Aorta (tissue), 5 donors: ENCODE results near the gene OR4D1. TPM values are rescaled to one million over a fixed set of nuclear protein-coding genes. Genes with fewer than 3 reads are reported as not detected.

ENCODE experiments used
- ATAC-seq: fragments of 200-7000 bp; cut with Tn5 transposase; one replicate; pipeline ENCODE4 v1.9.1; 2022; ENCODE audit warnings: moderate library complexity; ENCODE audit not compliant: low FRiP score
- DNase-seq, 2 donors: peaks; one replicate each; pipeline ENCODE4 v3.0.0-alpha.2; 2020
- H3K27ac ChIP-seq, 2 donors: one replicate each; pipeline ENCODE4 v1.5.1; 2013; ENCODE audit warnings: low read length in 2 of 2, mild to moderate bottlenecking in 2 of 2, moderate library complexity in 2 of 2, control low read depth in 1 of 2, inconsistent platforms in 1 of 2, low read depth in 1 of 2
- H3K27me3 ChIP-seq, 2 donors: one replicate each; pipeline ENCODE4 v1.6.1; 2013; ENCODE audit warnings: control low read depth in 1 of 2, low read length in 1 of 2, mild to moderate bottlenecking in 1 of 2, moderate library complexity in 1 of 2; ENCODE audit not compliant: insufficient read depth in 2 of 2, control insufficient read depth in 1 of 2
- H3K36me3 ChIP-seq, 2 donors: one replicate each; pipeline ENCODE4 v1.6.1; 2013; ENCODE audit warnings: control low read depth in 1 of 2, low read length in 1 of 2, mild to moderate bottlenecking in 1 of 2; ENCODE audit not compliant: insufficient read depth in 2 of 2, control insufficient read depth in 1 of 2
- H3K4me1 ChIP-seq, 2 donors: one replicate each; pipeline ENCODE4 v1.6.1; 2013; ENCODE audit warnings: low read length in 2 of 2, control low read depth in 1 of 2, mild to moderate bottlenecking in 1 of 2, moderate library complexity in 1 of 2; ENCODE audit not compliant: insufficient read depth in 2 of 2, control insufficient read depth in 1 of 2
- H3K4me3 ChIP-seq, 2 donors: one replicate each; pipeline ENCODE4 v1.5.1; 2013; ENCODE audit warnings: low read length in 2 of 2, control low read depth in 1 of 2, mild to moderate bottlenecking in 1 of 2
- H3K9me3 ChIP-seq: one replicate; pipeline ENCODE4 v1.6.1; 2013; ENCODE audit warnings: mild to moderate bottlenecking, low read length; ENCODE audit not compliant: control insufficient read depth
- WGBS, 2 donors: extraction: QIAGEN DNeasy Blood & Tissue Kit; methylation state at CpG; one replicate each; pipeline ENCODE4 v1.1.7; 2013; 5-methylcytosine and 5-hydroxymethylcytosine counted together
- intact Hi-C, 2 donors: fragments of 100-400 bp; cut with DNase I; formaldehyde crosslinking; loops; one replicate each; pipeline versions ENCODE4 v1.14.2 to v1.15.0; 2022
- polyA plus RNA-seq, 2 donors: library from polyadenylated mRNA; stranded (reverse); fragments of 200-250 nt; gene quantifications; one replicate each; pipeline ENCODE4 v1.2.3, GENCODE V29; 2013
- total RNA-seq, 2 donors: library from RNA; stranded (reverse); fragmentation: NEBNext Ultra II Directional; extraction: Animal tissue kit (Norgen Biotek cat#: 25700); gene quantifications; one replicate each; pipeline ENCODE4 v1.2.1, GENCODE V29; 2021
- donor health status: healthy with polysubstance abuse.
- donor health status: Bipolar disorder and iron deficiency.
- donor health status: DM: no; HTN: no; CAD: no.
- donor health status: DM: no; HTN: no; CAD: no.
- donor health status: DM: yes; HTN: yes; CAD: no.

The OR4D1 gene
- total and polyA plus RNA-seq, 4 donors: not detected

DNA sequence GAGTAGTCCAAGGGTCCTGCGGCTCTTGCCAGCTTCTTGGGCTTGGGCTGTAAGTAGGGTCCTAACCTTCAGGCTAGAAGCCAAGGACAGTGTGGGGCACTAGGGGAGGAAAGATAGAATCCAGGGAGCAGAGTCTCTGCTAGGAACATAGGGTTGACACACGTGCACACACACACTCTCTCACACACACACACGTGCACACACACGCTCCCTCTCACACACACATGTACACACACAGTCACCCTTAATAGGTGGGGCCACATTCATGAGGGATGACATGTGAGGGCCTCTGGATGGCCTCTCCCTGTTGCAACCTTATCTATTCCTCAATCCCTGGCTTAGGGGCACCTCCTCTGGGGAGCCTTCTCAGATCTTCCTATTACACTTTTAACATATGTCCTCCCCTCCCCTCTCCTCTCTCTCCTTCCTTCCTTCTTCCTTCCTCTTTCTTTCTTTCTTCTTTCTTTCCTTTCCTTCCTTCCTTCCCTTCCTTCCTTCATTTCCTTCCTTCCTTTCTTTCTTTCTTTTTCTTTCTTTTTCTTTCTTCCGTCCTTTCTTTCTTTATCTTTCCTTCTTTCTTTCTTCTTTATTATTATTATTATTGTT, 47.4 kb downstream of the OR4D1 start:
- no peak for ATAC-seq
- Histone ChIP-seq H3K27me3 (no peaks in the 10 kb centered on the region), H3K4me3 (no peak overlapping the region), H3K4me1 (no peaks in the 10 kb centered on the region), H3K36me3 (no peaks in the 10 kb centered on the region), H3K9me3 (no peaks in the 10 kb centered on the region), H3K27ac (no peak overlapping the region)
- WGBS, 2 donors: 75 to 90% methylated on average over 5 of the region's 5 CpGs
- no peak for DNase-seq
- intact Hi-C loops: no loop called here

DNA sequence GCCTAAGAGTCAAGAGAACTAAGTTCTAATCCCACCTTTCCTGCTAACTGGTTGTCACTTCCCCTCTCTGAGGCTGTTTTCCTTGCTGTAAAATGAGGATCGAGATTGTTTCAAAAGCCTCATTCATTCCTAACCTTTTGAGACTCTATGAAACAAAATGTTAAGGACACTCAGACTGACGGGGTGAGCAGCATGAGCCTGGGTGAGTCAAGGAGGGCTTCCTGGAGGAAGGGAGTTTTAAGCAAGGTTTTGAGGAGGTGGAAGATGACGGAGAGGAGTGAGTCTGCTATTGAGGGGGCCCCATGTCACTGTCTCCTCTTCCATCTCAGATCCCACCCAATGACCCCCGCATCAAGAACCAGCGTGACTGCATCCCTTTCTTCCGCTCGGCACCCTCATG, 48.4 kb downstream of the OR4D1 start:
- no peak for ATAC-seq
- no peak for DNase-seq
- 81 to 83% methylated on average over 7 of the region's 7 CpGs for WGBS, 2 donors

DNA sequence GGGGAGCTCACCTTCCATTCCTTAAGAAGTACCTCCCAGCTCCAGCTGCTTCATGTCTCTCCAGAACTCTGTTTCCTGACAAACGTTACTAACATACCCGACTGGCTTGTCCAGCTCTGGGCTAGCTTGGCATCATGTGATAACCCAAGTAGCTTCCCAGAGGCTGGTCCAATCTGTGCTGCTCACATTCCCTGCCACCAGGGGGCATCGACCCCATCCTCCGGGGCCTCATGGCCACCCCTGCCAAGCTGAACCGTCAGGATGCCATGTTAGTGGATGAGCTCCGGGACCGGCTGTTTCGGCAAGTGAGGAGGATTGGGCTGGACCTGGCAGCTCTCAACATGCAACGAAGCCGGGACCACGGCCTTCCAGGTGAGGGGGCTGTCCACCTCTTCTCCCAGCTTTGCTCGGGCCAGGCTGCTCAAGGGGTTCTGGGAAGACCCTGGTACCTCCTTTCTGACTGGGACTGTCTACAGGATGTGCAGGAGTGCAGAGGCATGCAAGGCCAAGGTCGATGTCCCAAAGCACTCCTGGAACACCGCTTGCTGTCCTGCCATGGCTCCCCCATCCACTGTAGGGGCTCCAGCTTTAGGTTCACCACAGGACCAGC, 51.9 kb downstream of the OR4D1 start:
- DNase-seq (peak in 1 of 2 donors; percentile 64), ATAC-seq (no peak)
- Histone ChIP-seq H3K27me3 (no peaks in the 10 kb centered on the region), H3K36me3 (no peaks in the 10 kb centered on the region), H3K4me3 (no peak overlapping the region), H3K4me1 (no peaks in the 10 kb centered on the region), H3K9me3 (no peaks in the 10 kb centered on the region), H3K27ac (no peak overlapping the region)
- WGBS, 2 donors: 42 to 50% methylated on average over 14 of the region's 14 CpGs
- intact Hi-C loops: no loop called here

More for the DNA sequence above, 48.4 kb downstream of the OR4D1 start:
- intact Hi-C loops: no loop called here
- Histone ChIP-seq H3K9me3 (no peaks in the 10 kb centered on the region), H3K27me3 (no peaks in the 10 kb centered on the region), H3K36me3 (no peaks in the 10 kb centered on the region), H3K27ac (no peak overlapping the region), H3K4me1 (no peaks in the 10 kb centered on the region), H3K4me3 (no peak overlapping the region)

DNA sequence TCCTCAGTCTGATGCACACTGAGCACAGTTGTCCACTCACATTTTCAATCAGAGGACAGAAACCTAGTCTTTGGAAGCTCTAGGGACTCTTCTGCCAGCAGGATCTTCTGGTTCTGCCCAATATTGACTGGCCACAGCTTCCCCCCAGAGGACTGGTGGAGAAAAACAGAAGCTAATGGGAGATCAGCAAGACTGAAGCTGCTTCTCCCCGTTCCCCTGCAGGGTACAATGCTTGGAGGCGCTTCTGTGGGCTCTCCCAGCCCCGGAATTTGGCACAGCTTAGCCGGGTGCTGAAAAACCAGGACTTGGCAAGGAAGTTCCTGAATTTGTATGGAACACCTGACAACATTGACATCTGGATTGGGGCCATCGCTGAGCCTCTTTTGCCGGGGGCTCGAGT, 54.7 kb downstream of the OR4D1 start:
- H3K4me3 ChIP-seq: no peak overlapping the region
- DNase-seq (no peak), ATAC-seq (no peak)
- intact Hi-C loops: no loop called here
- no peaks in the 10 kb centered on the region for H3K36me3 ChIP-seq
- WGBS, 2 donors: 81 to 82% methylated on average over 7 of the region's 7 CpGs
- H3K4me1 ChIP-seq: no peaks in the 10 kb centered on the region
- H3K27ac ChIP-seq: no peak overlapping the region
- H3K27me3 ChIP-seq: no peaks in the 10 kb centered on the region
- no peaks in the 10 kb centered on the region for H3K9me3 ChIP-seq

DNA sequence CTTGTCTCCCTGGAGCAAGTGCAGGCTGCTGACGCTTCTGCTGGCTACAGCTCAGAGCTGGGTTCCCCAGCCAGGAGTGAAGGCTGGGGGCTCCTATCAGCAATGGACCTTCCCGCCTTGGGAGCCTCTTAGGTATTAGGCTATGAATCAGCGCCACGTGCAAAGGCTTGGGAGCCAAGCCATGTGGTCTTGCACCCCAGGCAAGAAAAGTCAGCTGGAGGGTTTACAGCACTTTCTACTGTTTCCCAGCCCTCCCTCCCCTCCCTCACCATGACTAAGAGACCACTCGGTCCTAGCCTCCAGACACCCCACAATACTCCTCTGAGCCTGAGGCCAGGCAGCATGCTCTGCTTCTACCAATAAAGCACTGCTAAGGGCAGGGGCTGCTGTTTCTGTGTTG, 56.6 kb downstream of the OR4D1 start:
- ATAC-seq (no peak), DNase-seq (no peak)
- intact Hi-C loops: no loop called here
- H3K36me3 ChIP-seq: peaks cover 2 to 4% of the 10 kb centered on the region in 2 donors
- H3K27me3 ChIP-seq: no peaks in the 10 kb centered on the region
- 85 to 87% methylated on average over 5 of the region's 5 CpGs for WGBS, 2 donors
- H3K4me3 ChIP-seq: no peak overlapping the region
- no peaks in the 10 kb centered on the region for H3K9me3 ChIP-seq
- H3K4me1 ChIP-seq: no peaks in the 10 kb centered on the region
- H3K27ac ChIP-seq: no peak overlapping the region

DNA sequence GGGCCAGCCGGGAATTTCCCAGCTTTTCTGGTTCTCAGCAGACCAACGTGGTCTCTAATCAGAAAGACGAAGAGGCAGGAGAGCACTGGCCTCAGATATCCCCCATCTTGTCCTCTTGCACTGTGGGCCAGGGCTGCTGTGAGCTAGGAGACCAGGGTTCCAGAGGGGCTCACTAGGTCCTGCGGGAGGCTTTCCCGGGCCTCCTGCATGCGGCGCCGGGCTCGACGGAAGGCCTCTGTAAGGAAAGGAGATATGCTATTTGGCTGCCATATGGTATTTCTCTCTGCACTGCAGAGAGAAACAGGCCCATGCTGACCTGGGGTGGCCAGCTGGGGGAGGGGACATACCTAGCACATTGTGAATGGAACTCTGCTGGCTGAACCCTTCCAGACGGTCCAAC, 57.8 kb downstream of the OR4D1 start:
- intact Hi-C loops: no loop called here
- ATAC-seq (no peak), DNase-seq (no peak)
- Histone ChIP-seq H3K4me3 (no peak overlapping the region), H3K27ac (no peak overlapping the region), H3K27me3 (no peaks in the 10 kb centered on the region), H3K9me3 (no peaks in the 10 kb centered on the region), H3K36me3 (peaks cover 2 to 4% of the 10 kb centered on the region in 2 donors), H3K4me1 (no peaks in the 10 kb centered on the region)
- WGBS, 2 donors: 90 to 92% methylated on average over 11 of the region's 11 CpGs

DNA sequence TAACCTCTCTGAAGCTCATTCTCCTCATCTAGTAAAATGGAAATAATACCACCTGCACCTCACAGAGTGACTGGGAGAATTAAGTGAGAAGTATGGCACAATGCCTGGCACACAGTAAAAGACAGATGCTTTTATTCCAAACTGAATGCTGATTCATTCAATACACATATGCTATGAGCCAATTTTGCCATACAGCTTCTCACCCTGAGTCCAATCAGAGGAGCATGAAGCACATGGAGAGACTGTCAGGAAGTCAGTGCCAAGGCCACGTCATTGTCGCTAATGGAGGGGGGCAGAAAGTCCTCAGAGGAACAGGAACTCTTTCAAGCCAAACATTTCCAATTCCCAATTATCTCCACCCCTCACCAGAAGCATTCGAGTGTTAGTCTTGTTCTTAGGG, 59.3 kb downstream of the OR4D1 start:
- intact Hi-C loops: no loop called here
- DNase-seq: no peak
- no peaks in the 10 kb centered on the region for H3K9me3 ChIP-seq
- no peaks in the 10 kb centered on the region for H3K27me3 ChIP-seq
- H3K4me1 ChIP-seq: no peaks in the 10 kb centered on the region
- no peak for ATAC-seq
- WGBS, 2 donors: 88 to 89% methylated on average over 3 of the region's 3 CpGs
- H3K36me3 ChIP-seq: peaks cover 2 to 7% of the 10 kb centered on the region in 2 donors
- no peak overlapping the region for H3K4me3 ChIP-seq
- no peak overlapping the region for H3K27ac ChIP-seq

DNA sequence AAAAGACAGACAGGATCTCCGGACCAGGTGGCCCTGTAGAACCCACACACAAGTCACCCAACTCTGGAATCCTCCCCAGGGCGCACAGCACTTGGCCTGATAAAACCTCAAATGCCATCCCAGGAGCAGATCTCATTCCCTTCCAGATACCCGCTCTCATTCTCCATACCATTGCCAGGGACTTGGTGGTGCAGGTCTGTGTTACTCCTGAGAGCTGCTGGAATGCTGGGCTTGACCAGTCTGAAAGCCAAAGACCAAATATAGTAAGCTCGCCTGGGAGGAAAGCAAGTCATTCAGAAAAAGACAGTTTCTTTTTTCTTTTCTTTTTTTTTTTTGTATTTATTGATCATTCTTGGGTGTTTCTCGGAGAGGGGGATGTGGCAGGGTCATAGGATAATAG, 60.2 kb downstream of the OR4D1 start:
- Histone ChIP-seq H3K27me3 (no peaks in the 10 kb centered on the region), H3K27ac (no peak overlapping the region), H3K9me3 (no peaks in the 10 kb centered on the region), H3K4me1 (no peaks in the 10 kb centered on the region), H3K36me3 (peaks cover 9% of the 10 kb centered on the region in 2 donors), H3K4me3 (no peak overlapping the region)
- DNase-seq (no peak), ATAC-seq (no peak)
- intact Hi-C loops: no loop called here
- WGBS, 2 donors: 90 to 91% methylated on average over 4 to 5 of the region's 5 CpGs
